GM12873 (cell line): ENCODE results near the gene CARD11.

Experiments used
- TF ChIP-seq, protein P1 (sequence below): IDR thresholded peaks from 2 replicates; pipeline ENCODE4 v1.5.1; 2012; ENCODE audit warnings: low read depth, mild to moderate bottlenecking, moderate library complexity, low read length, control low read depth; ENCODE audit not compliant: insufficient read depth; ENCODE audit errors: missing control alignments

CARD11 gene

DNA sequence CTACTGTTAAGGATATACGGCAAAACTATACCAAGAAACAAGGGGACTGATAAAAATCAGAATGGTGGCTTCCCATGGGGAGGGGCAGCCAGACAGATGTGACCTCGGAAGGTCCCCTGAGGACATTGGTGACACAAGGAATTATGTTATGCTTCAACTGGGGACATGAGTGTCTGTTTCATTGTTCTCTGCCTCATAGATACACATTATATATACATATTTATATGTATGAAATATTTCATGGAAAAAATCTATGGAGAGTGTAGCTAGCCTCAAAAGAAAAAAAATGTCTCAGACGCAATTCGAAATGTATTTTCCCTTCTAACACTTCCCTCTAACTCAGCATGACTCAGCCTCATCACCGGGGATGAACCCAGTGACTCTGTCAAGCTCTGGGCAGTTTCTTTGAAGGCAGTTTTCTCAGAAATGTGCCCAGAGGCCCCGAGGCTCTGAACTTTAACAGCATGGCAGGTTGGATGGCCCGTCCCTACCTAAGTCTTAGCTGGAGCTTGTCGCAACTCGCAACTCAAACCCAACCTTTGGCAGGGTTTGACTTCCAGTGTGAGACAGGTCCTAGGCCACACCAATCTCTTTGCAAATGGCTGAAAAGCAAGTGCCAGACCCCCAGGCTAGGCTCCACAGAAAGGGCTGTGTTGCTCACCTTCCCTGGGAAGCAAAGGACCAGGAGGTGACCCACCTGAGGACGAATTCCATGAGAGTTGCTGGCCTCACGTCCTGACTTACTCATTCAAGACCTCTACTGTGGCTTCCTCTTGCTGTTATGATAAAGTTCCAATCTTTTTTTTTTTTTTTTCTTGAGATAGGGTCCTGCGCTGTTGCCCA is 86.9 kb downstream of the CARD11 start:
- TF ChIP-seq, protein P1, sequence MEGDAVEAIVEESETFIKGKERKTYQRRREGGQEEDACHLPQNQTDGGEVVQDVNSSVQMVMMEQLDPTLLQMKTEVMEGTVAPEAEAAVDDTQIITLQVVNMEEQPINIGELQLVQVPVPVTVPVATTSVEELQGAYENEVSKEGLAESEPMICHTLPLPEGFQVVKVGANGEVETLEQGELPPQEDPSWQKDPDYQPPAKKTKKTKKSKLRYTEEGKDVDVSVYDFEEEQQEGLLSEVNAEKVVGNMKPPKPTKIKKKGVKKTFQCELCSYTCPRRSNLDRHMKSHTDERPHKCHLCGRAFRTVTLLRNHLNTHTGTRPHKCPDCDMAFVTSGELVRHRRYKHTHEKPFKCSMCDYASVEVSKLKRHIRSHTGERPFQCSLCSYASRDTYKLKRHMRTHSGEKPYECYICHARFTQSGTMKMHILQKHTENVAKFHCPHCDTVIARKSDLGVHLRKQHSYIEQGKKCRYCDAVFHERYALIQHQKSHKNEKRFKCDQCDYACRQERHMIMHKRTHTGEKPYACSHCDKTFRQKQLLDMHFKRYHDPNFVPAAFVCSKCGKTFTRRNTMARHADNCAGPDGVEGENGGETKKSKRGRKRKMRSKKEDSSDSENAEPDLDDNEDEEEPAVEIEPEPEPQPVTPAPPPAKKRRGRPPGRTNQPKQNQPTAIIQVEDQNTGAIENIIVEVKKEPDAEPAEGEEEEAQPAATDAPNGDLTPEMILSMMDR, result no peak

DNA sequence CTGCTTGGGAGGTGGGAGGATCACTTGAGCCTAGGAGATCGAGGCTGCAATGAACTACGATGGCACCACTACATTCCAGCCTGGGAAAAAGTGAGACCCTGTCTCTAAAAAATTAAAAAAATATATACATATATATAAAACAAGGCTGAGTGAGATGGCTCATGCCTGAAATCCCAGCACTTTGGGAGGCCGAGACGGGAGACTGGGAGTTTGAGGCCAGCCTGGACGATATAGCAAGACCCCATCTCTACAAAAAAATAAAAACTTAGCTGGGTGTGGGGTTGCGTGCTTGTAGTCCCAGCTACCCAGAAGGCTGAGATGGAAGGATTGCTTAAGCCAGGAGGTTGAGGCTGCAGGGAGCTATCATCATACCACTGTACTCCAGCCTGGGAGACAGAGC is 87.6 kb downstream of the CARD11 start:
- TF ChIP-seq, protein P1, result no peak

DNA sequence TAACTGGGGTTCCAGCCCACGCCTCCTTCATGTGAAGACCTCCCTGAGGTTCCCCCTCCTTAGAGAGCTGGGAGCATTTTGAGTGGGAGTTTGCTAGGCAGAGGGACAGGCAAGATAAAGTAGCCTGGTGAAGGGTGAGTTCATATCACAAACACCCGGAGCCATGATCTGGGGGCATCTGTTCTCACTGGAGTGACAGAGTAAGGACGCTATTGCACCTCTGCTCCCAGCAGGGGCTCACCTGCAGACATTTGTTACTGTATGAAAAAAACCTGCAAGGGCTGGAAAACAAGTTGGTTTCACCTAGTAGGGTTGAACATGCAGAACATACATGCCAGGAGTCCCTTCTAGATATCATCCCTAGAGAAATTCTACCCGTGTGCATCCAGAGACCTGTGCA is 88.4 kb downstream of the CARD11 start:
- TF ChIP-seq, protein P1, result no peak

DNA sequence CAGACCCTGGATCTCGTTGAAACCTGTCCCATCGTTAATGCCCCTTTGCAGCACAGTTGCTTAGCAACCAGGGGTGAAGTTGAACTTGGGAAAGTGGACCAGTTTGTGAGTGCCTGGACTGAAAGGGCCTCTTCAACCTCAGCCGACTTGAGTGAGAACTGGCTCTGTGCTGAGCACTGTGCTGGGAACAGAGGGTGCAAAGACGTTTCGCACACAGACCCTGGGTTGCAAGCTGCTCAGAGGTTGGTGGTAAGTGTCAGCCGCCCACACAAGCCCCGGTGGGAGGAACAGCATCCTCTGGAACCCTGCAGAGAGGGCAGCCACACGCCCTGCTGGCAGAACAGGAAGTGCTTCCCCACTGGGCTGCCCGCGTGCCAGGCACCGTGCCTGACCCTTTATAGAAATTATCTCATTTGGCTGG is 89.2 kb downstream of the CARD11 start:
- TF ChIP-seq, protein P1, result no peak

DNA sequence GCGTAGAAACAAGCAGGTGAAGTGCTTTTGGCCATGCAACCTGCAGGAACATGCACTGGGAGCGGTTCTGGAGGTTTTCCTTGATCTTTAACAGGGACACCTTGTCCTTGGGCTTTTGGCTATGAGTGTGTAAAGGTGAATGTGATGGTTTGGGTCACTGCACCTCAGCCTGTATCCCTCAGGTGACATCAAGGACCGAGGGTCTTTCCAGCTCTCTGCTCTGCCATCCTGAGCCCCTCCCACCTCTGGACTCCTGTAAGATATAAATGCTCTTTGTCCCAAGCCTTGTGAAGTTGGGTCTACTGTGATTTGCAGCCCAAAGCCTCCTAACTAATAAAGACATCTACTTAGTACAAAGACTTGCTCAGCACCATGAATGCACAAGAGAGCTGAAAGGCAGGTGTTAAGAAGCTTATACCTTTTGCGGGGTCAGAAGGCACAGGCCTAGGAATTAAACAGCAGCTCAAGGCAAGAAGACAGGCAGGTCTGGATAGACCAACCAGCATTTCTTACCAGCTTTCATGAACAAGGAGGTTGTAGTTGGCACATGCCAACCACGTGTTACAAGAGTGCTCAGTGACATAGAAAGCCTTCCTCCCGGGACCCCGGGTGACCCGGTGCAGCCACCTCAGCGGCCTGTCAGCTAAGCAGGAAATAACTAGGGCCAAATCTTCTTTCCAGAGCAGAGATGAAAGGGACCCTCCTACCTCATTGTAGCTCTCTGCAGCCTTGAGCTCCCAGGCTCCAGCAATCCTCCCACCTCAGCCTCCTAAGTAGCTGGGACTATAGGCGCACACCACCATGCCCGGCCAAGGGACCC is 89.9 kb downstream of the CARD11 start:
- TF ChIP-seq, protein P1, result no peak

DNA sequence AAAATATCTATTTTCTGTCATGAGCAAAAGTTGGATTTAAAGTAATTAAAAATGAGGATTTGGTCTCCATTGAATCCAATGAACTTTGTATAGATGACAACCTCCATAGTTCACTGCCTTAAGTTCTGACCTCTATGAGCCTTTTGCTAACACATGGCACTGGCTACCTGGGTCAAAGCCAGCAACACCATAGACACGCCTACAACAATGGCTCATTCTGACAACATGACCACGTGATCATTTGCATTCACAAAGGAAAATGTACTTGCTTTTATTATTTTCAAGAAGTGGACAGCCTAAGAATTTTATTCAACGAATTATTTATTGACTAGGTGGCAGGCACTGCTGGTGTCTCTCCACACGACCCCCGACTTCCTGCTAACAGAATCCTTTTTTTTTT is 90.6 kb downstream of the CARD11 start:
- TF ChIP-seq, protein P1, result no peak

DNA sequence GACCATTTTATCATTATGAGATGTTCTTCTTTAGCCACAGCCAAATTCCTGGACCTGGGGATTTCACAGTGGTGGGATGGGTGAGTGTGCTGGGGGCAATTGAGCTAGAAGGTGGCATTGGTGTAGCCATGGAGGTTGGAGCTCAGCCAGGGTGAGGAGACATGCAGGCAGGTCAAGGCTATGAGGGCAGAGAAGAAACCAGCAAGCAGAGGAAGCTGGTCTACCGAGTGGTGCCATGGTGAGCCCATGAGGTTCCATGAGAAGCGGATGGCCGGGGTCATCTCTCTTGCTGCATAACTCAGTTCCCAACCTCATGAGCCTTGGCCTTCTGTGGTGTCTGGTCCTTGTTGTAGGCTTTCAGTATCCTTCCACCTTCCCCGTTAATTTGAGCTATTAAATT is 91.4 kb downstream of the CARD11 start:
- TF ChIP-seq, protein P1, result no peak
